PC-3 (cell line): ENCODE data around the gene GALNTL6.

ENCODE experiments used
- EZH2 ChIP-seq: fragments of 300-600 bp; sonication (generic); IDR thresholded peaks from one replicate; pipeline ENCODE4 v1.6.1; 2017; ENCODE audit warnings: antibody characterized with exemption, mild to moderate bottlenecking, low read length; ENCODE audit not compliant: unreplicated experiment
- EZH2phosphoT487 ChIP-seq: fragments of 300-600 bp; sonication (generic); IDR thresholded peaks from 2 replicates; pipeline ENCODE4 v1.6.1; 2018; ENCODE audit warnings: mild to moderate bottlenecking, antibody characterized with exemption, low read length, borderline replicate concordance
- TF ChIP-seq, protein P1 (sequence below): fragments of 300-600 bp; sonication (generic); conservative IDR thresholded peaks from 2 replicates; pipeline ENCODE4 v1.5.1; 2017; ENCODE audit warnings: antibody characterized with exemption, low read depth, mild to moderate bottlenecking, low read length

DNA sequence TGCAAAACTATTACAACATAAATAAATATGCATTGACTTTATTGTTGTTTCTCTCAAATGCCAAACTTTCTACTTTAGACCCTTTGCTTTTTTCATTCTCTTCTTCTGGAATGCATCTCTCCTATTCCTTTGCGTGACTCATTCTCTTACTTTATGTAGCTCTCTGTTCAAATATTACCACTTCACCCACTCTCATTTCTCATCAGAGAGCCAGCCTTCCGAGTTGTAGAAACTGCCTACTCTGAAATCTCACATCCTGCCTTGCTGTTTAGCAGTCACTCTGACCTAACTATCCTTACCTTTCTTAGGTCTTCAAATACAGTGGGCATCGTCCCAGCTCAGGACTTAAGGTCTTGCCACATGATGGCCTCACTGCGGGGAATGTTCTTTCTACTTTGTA is 143.5 kb downstream of the GALNTL6 start:
- TF ChIP-seq, protein P1, sequence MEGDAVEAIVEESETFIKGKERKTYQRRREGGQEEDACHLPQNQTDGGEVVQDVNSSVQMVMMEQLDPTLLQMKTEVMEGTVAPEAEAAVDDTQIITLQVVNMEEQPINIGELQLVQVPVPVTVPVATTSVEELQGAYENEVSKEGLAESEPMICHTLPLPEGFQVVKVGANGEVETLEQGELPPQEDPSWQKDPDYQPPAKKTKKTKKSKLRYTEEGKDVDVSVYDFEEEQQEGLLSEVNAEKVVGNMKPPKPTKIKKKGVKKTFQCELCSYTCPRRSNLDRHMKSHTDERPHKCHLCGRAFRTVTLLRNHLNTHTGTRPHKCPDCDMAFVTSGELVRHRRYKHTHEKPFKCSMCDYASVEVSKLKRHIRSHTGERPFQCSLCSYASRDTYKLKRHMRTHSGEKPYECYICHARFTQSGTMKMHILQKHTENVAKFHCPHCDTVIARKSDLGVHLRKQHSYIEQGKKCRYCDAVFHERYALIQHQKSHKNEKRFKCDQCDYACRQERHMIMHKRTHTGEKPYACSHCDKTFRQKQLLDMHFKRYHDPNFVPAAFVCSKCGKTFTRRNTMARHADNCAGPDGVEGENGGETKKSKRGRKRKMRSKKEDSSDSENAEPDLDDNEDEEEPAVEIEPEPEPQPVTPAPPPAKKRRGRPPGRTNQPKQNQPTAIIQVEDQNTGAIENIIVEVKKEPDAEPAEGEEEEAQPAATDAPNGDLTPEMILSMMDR = no peak
- TF ChIP-seq EZH2 = no peak
- no peak for TF ChIP-seq EZH2phosphoT487
